GM12878 (cell line): ENCODE data around the gene DCC. TPM values are rescaled to one million over a fixed set of nuclear protein-coding genes. Genes with fewer than 3 reads are reported as not detected.

ENCODE experiments used
- ATAC-seq: fragments of 200-7000 bp; cut with Tn5 transposase; 3 replicates; pipeline ENCODE4 v1.9.1; 2020; ENCODE audit warnings: mild to moderate bottlenecking, moderate library complexity
- BruUV-seq: library from RNA; stranded (reverse); fragments of 400-500 nt; replicated peaks from 2 replicates; lab custom pipeline; 2021; lab: Mats Ljungman, UMichigan
- CTCF ChIA-PET: fragments of 300-600 bp; sonication (Branson Sonifier 250); formaldehyde crosslinking; extraction: SDS; loops from one replicate; lab custom pipeline; 2021; ENCODE audit warnings: inconsistent platforms; lab: Yijun Ruan, JAX
- POLR2A ChIA-PET: fragments of 350-600 bp; formaldehyde crosslinking; extraction: SDS; loops from one replicate; lab custom pipeline; 2021; ENCODE audit warnings: inconsistent platforms; lab: Charles Lee
- RAD21 ChIA-PET: fragments of 300-600 bp; sonication (Branson Sonifier 250); formaldehyde crosslinking; loops from one replicate; lab custom pipeline; 2023; ENCODE audit warnings: antibody characterized with exemption; ENCODE audit not compliant: unreplicated experiment; lab: Charles Lee
- SMC1A ChIA-PET: fragments of 300-600 bp; sonication (Branson Sonifier 250); formaldehyde crosslinking; loops from one replicate; lab custom pipeline; 2023; ENCODE audit not compliant: unreplicated experiment, uncharacterized antibody; lab: Charles Lee
- DNase-seq: peaks from one replicate; pipeline ENCODE4 v3.0.0-alpha.2; 2011; ENCODE audit warnings: low read depth, low spot score
- FAIRE-seq: peaks from 3 replicates; lab custom pipeline; 2011; peaks lifted over from hg19 to GRCh38; lab: Jason Lieb, UNC
- H2AFZ ChIP-seq: 2 replicates; pipeline ENCODE4 v1.6.0; 2011; ENCODE audit warnings: low read depth, low read length, control low read depth; ENCODE audit not compliant: control insufficient read depth
- H3K27ac ChIP-seq: 2 replicates; pipeline ENCODE4 v1.5.1; 2011; ENCODE audit warnings: control low read depth; ENCODE audit not compliant: control insufficient read depth, insufficient read depth
- H3K27me3 ChIP-seq, 2 experiments: replicated peaks in 1 of 2; 2 replicates each; pipeline versions ENCODE4 v1.6.0 to v1.6.1; 2011; ENCODE audit warnings: low read length in 1 of 2; ENCODE audit not compliant: control insufficient read depth in 2 of 2, insufficient read depth in 2 of 2
- H3K36me3 ChIP-seq, 2 experiments: 2 replicates each; pipeline ENCODE4 v1.5.1; 2011; ENCODE audit warnings: low read length in 1 of 2; ENCODE audit not compliant: control insufficient read depth in 2 of 2, insufficient read depth in 2 of 2
- H3K4me1 ChIP-seq: 2 replicates; pipeline ENCODE4 v1.6.1; 2011; ENCODE audit warnings: mild to moderate bottlenecking, low read length, moderate library complexity, mixed read lengths; ENCODE audit not compliant: control insufficient read depth, insufficient read depth
- H3K4me2 ChIP-seq: 2 replicates; pipeline ENCODE4 v1.6.0; 2011; ENCODE audit warnings: control low read depth; ENCODE audit not compliant: control insufficient read depth, insufficient read depth
- H3K4me3 ChIP-seq: fragments of 200-600 bp; sonication (generic); 2 replicates; pipeline ENCODE4 v1.5.1; 2016
- H3K79me2 ChIP-seq: 2 replicates; pipeline ENCODE4 v1.6.0; 2011; ENCODE audit warnings: low read length; ENCODE audit not compliant: control insufficient read depth, insufficient read depth
- H3K9ac ChIP-seq: 2 replicates; pipeline ENCODE4 v1.8.0; 2011; ENCODE audit warnings: low read length, control low read depth, mixed read lengths; ENCODE audit not compliant: control insufficient read depth, insufficient read depth
- H3K9me3 ChIP-seq: replicated peaks from 3 replicates; pipeline ENCODE4 v1.5.1; 2011; ENCODE audit warnings: mild to moderate bottlenecking, low read length; ENCODE audit not compliant: control insufficient read depth, insufficient read depth
- H4K20me1 ChIP-seq: 2 replicates; pipeline ENCODE4 v1.6.0; 2011; ENCODE audit not compliant: control insufficient read depth, insufficient read depth
- CBX3 ChIP-seq: fragments of 200-600 bp; sonication (generic); IDR thresholded peaks from 2 replicates; pipeline ENCODE4 v1.6.1; 2016; ENCODE audit warnings: low read depth, borderline replicate concordance
- CHD2 ChIP-seq: IDR thresholded peaks from 2 replicates; pipeline ENCODE4 v1.6.1; 2011; ENCODE audit warnings: low read depth, low read length, improper control_type of control experiment, borderline replicate concordance
- EGR1 ChIP-seq, 2 experiments: IDR thresholded peaks; 1 replicate in 1 of 2; 2 replicates in 1 of 2; pipeline ENCODE4 v1.6.1; 2011 to 2012; ENCODE audit warnings: low read depth in 2 of 2, low read length in 2 of 2, borderline replicate concordance in 1 of 2, mild to moderate bottlenecking in 1 of 2, moderate library complexity in 1 of 2
- KDM1A ChIP-seq: fragments of 200-600 bp; sonication (generic); IDR thresholded peaks from 2 replicates; pipeline ENCODE4 v1.6.1; 2016; ENCODE audit warnings: borderline replicate concordance
- MXI1 ChIP-seq: fragments of 150-350 bp; IDR thresholded peaks from 2 replicates; pipeline ENCODE4 v1.6.1; 2011; ENCODE audit warnings: low read depth, mild to moderate bottlenecking, inconsistent platforms, low read length, improper control_type of control experiment
- NFYA ChIP-seq: IDR thresholded peaks from 2 replicates; pipeline ENCODE4 v1.6.1; 2011; ENCODE audit warnings: low read depth, mild to moderate bottlenecking, low read length, improper control_type of control experiment, borderline replicate concordance
- RAD51 ChIP-seq: fragments of 450-650 bp; IDR thresholded peaks from 2 replicates; pipeline ENCODE4 v1.6.1; 2016; ENCODE audit warnings: moderate library complexity, mild to moderate bottlenecking, inconsistent platforms
- RB1 ChIP-seq: fragments of 450-650 bp; formaldehyde crosslinking; IDR thresholded peaks from 2 replicates; pipeline ENCODE4 v1.6.1; 2017; ENCODE audit warnings: mild to moderate bottlenecking, borderline replicate concordance
- TARDBP ChIP-seq: IDR thresholded peaks from 2 replicates; pipeline ENCODE4 v1.6.1; 2016; ENCODE audit warnings: borderline replicate concordance
- ZNF622 ChIP-seq: fragments of 450-650 bp; IDR thresholded peaks from 2 replicates; pipeline ENCODE4 v1.6.1; 2017; ENCODE audit warnings: mild to moderate bottlenecking, inconsistent platforms
- ZSCAN29 ChIP-seq: fragments of 450-650 bp; IDR thresholded peaks from 2 replicates; pipeline ENCODE4 v1.6.1; 2017; ENCODE audit warnings: mild to moderate bottlenecking, moderate library complexity
- WGBS: methylation state at CpG from one replicate; pipeline ENCODE4 v1.1.6; 2016; ENCODE audit warnings: low lambda C conversion rate; ENCODE audit not compliant: insufficient replicate concordance, insufficient coverage; ENCODE audit errors: missing lambda C conversion rate; 5-methylcytosine and 5-hydroxymethylcytosine counted together
- in situ Hi-C: fragments of 300-500 bp; cut with MboI; formaldehyde crosslinking; loops from 9 replicates; pipeline ENCODE4 v1.14.3; 2018; ENCODE audit warnings: mixed read lengths
- intact Hi-C: fragments of 100-400 bp; cut with micrococcal nuclease; formaldehyde crosslinking; loops from one replicate; pipeline ENCODE4 v1.14.2; 2022; ENCODE audit not compliant: unreplicated experiment
- polyA plus RNA-seq, 11 experiments: library from polyadenylated mRNA; depleted of rRNA in 4 of 11; unstranded in 6 of 11; stranded (reverse) in 5 of 11; fragments of >200 nt; fragmentation: Nextera tagmentation in 4 of 11; fragmentation: Illumina TruSeq in 1 of 11; extraction: Ambion mirVana in 4 of 11; extraction: Trizol in 1 of 11; gene quantifications; 1 replicate in 1 of 11; 2 replicates in 10 of 11; pipeline versions ENCODE4 v1.2.1 to v1.2.3, GENCODE V29; 2011 to 2016; ENCODE audit warnings: inconsistent platforms in 2 of 11, missing spikeins in 2 of 11, low read depth in 1 of 11
- total RNA-seq, 4 experiments: library from RNA; depleted of rRNA in 3 of 4; stranded (reverse); fragments of >200 nt in 3 of 4; fragmentation: Illumina TruSeq in 1 of 4; extraction: Trizol in 1 of 4; gene quantifications; 2 replicates each; pipeline versions ENCODE4 v1.2.1 to v1.2.3, GENCODE V29; 2013 to 2021
- TF ChIP-seq, protein P1 (sequence below): fragments of 450-650 bp; conservative IDR thresholded peaks from 2 replicates; pipeline ENCODE4 v1.6.1; 2017; ENCODE audit warnings: mild to moderate bottlenecking, moderate library complexity
- TF ChIP-seq, protein P2 (sequence below): IDR thresholded peaks from 2 replicates; pipeline ENCODE4 v1.6.1; 2011; ENCODE audit warnings: low read depth, mild to moderate bottlenecking, low read length, moderate library complexity, borderline replicate concordance; ENCODE audit errors: extremely low read depth

The DCC gene
- total and polyA plus RNA-seq, 10 of the 15 experiments (the other 5 are each of a cell fraction or from before 2014, with no cell fraction given), result 0.01 TPM; not detected in 9

DNA sequence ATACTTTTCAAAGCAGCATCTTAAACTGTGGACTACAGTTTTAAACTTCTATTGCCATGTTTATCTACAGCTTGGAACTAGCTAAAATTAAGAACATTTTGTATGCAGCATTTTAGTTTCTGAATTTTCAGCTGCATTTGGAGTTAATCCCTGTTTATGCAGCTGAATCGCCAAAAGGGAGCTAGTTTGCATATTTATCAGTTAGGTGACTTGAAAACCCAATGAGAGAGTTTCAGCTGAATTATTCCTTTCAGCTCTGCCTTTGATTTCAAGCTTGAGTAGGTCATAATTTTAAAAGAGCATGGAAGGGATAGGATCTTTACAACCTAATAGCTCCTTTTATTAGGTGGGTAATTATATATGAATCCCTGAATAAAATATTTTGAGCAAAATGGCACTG lies 1191.9 kb downstream of the DCC start (continued):
- TF ChIP-seq, protein P1, sequence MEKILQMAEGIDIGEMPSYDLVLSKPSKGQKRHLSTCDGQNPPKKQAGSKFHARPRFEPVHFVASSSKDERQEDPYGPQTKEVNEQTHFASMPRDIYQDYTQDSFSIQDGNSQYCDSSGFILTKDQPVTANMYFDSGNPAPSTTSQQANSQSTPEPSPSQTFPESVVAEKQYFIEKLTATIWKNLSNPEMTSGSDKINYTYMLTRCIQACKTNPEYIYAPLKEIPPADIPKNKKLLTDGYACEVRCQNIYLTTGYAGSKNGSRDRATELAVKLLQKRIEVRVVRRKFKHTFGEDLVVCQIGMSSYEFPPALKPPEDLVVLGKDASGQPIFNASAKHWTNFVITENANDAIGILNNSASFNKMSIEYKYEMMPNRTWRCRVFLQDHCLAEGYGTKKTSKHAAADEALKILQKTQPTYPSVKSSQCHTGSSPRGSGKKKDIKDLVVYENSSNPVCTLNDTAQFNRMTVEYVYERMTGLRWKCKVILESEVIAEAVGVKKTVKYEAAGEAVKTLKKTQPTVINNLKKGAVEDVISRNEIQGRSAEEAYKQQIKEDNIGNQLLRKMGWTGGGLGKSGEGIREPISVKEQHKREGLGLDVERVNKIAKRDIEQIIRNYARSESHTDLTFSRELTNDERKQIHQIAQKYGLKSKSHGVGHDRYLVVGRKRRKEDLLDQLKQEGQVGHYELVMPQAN, result no peak
- TF ChIP-seq ZNF622, result no peak
- TF ChIP-seq ZSCAN29, result no peak
- TF ChIP-seq KDM1A, result no peak
- TF ChIP-seq CBX3, result no peak
- TF ChIP-seq, protein P2, sequence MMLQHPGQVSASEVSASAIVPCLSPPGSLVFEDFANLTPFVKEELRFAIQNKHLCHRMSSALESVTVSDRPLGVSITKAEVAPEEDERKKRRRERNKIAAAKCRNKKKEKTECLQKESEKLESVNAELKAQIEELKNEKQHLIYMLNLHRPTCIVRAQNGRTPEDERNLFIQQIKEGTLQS, result no peak
- TF ChIP-seq MXI1, result no peak
- no peak for TF ChIP-seq EGR1 (IDR thresholded peaks at IDR 0.05; ENCODE audit: borderline replicate concordance in 1 of 2, low read depth in 2 of 2, low read length in 2 of 2)

DNA sequence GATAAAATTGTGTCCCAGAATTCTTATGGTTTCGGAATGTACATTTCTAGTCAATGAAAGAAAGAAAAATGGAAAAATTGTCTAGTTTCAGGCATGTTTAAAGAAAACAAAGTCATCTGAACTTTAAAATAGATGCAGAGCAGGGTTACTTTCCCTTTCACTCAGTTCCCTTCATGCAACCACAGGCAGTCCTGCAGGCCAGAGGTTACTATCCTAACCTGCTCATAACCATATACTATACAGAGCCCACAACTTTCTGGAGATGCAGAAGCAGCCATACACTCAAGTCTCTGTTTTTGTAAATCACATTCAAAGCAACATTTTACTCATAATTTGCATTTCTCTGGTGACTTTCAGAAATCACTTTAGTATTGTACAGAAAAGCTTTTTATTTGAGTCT lies 1194.2 kb downstream of the DCC start:
- in situ Hi-C loops, result no loop called here
- BruUV-seq, result no TSS peak
- Histone ChIP-seq H3K4me3 (no peak overlapping the region), H2AFZ (no peak overlapping the region), H3K27me3 (no peaks in the 10 kb centered on the region), H3K9me3 (no peaks in the 10 kb centered on the region)
- ChIA-PET SMC1A (no interaction called here), CTCF (no interaction called here), RAD21 (no interaction called here)
- ATAC-seq (no peak), DNase-seq (no peak)
- 0% methylated on average over 1 of the region's 1 CpG for WGBS
- TF ChIP-seq TARDBP, result no peak
- no peak for TF ChIP-seq RB1
- no peak for TF ChIP-seq NFYA
- TF ChIP-seq CHD2, result no peak
- TF ChIP-seq RAD51, result no peak
- TF ChIP-seq, all 136 proteins: peak for 0
- no peak overlapping the region for H3K27ac ChIP-seq
- no peaks in the 10 kb centered on the region for H3K36me3 ChIP-seq
- intact Hi-C loops, result no loop called here
- H3K79me2 ChIP-seq, result no peaks in the 10 kb centered on the region
- POLR2A ChIA-PET, result no interaction called here
- no peaks in the 10 kb centered on the region for H3K4me1 ChIP-seq
- no peak overlapping the region for H3K9ac ChIP-seq
- no peak overlapping the region for H3K4me2 ChIP-seq
- FAIRE-seq, result no peak
- no peaks in the 10 kb centered on the region for H4K20me1 ChIP-seq
